Heart left ventricle (tissue), 16 donors: Measurements from ENCODE around the gene PGAP1. TPM values are rescaled to one million over a fixed set of nuclear protein-coding genes. Genes with fewer than 3 reads are reported as not detected.

Source experiments
- ATAC-seq, 4 donors: fragments of 200-7000 bp; cut with Tn5 transposase; one replicate each; pipeline ENCODE4 v1.9.1; 2020 to 2022; ENCODE audit warnings: moderate library complexity in 4 of 4, mild to moderate bottlenecking in 3 of 4, moderate number of reproducible peaks in 1 of 4
- DNase-seq, 5 donors: peaks; one replicate each; pipeline ENCODE4 v3.0.0-alpha.2; 2020
- H3K27ac ChIP-seq, 12 donors: fragments of 200-600 bp; sonication (generic) in 4 of 12; one replicate each; pipeline versions ENCODE4 v1.5.0 to v1.8.0; 2016 to 2022; ENCODE audit warnings: mild to moderate bottlenecking in 2 of 12
- H3K27me3 ChIP-seq, 9 donors: fragments of 200-600 bp; sonication (generic) in 2 of 9; one replicate each; pipeline versions ENCODE4 v1.5.1 to v1.8.0; 2016 to 2022; ENCODE audit warnings: mild to moderate bottlenecking in 3 of 9
- H3K36me3 ChIP-seq, 9 donors: fragments of 200-600 bp; sonication (generic) in 2 of 9; one replicate each; pipeline versions ENCODE4 v1.5.0 to v1.8.0; 2018 to 2022; ENCODE audit warnings: mild to moderate bottlenecking in 2 of 9
- H3K4me1 ChIP-seq, 12 donors: fragments of 200-600 bp; sonication (generic) in 4 of 12; one replicate each; pipeline versions ENCODE4 v1.5.0 to v1.8.0; 2016 to 2022; ENCODE audit warnings: mild to moderate bottlenecking in 3 of 12
- H3K4me3 ChIP-seq, 12 donors: fragments of 200-600 bp; sonication (generic) in 4 of 12; one replicate each; pipeline versions ENCODE4 v1.5.0 to v1.8.0; 2017 to 2022; ENCODE audit warnings: mild to moderate bottlenecking in 9 of 12, moderate library complexity in 4 of 12
- H3K9me3 ChIP-seq, 12 donors: fragments of 200-600 bp; sonication (generic) in 4 of 12; one replicate each; pipeline versions ENCODE4 v1.5.0 to v1.8.0; 2016 to 2022; ENCODE audit warnings: mild to moderate bottlenecking in 1 of 12
- POLR2A ChIP-seq, 2 donors: fragments of 450-650 bp; IDR thresholded peaks; one replicate each; pipeline ENCODE4 v1.6.1; 2017; ENCODE audit warnings: antibody characterized with exemption in 2 of 2, mild to moderate bottlenecking in 2 of 2, moderate library complexity in 2 of 2
- WGBS, 4 donors: extraction: QIAGEN DNeasy Blood & Tissue Kit in 2 of 4; methylation state at CpG; one replicate each; pipeline versions ENCODE4 v1.1.5 to v1.1.7; 2013 to 2018; 5-methylcytosine and 5-hydroxymethylcytosine counted together
- intact Hi-C, 10 donors: fragments of 100-400 bp; cut with DNase I; formaldehyde crosslinking; loops; one replicate each; pipeline versions ENCODE4 v1.11.1 to v1.14.2; 2022
- polyA plus RNA-seq, 2 donors: library from polyadenylated mRNA; stranded (reverse); fragments of 200-250 nt; gene quantifications; one replicate each; pipeline ENCODE4 v1.2.3, GENCODE V29; 2013
- total RNA-seq, 9 donors: library from RNA; depleted of rRNA in 2 of 9; stranded (reverse); fragments of >200 nt in 2 of 9; fragmentation: NEBNext Ultra II Directional in 3 of 9; extraction: Animal tissue kit (Norgen Biotek cat#: 25700) in 3 of 9; gene quantifications; one replicate each; pipeline versions ENCODE4 v1.1.0 to v1.2.4, GENCODE V29; 2016 to 2023
- TF ChIP-seq, protein P1 (sequence below), 12 donors: fragments of 200-600 bp; sonication (generic) in 4 of 12; IDR thresholded peaks; one replicate each; pipeline versions ENCODE4 v1.5.0 to v1.8.0; 2018 to 2022; ENCODE audit warnings: antibody characterized with exemption in 12 of 12, mild to moderate bottlenecking in 5 of 12
- donor health status: ischemic (EF 13 %, LVEDD 7.1; RV severe dilation, severe dysfunction).
- donor health status: healthy with polysubstance abuse.
- donor health status: DM: no; HTN: yes; CAD: no.
- donor health status: DM: no; HTN: no; CAD: no.
- donor health status: ischemic (EF 25% LVEDD 6.9; RV normal size, moderate dysfunction).
- donor health status: ischemic (EF 25% LVEDD 5.7; RV mildly dilated, moderate dysfunction).
- donor health status: healthy.
- donor health status: DM: yes; HTN: yes; CAD: no.
- donor health status: ischemic (EF 35%, LVEDD 5.7; RV mildly dilated, moderate dysfunction).
- donor health status: nonischemic (EF 11% LVEDD 7.7; RV severe dilation, severe dysfunction).
- donor health status: DM: yes; HTN: yes; CAD: no.
- donor health status: PGD.
- donor health status: ischemic (EF 29% LVEDD 5.4; RV normal size, mild dysfunction).
- donor health status: nonischemic (EF 23%, LVEDD 6.1; RV moderate dilation, normal function).

The PGAP1 gene
- total and polyA plus RNA-seq, 11 donors: 1.2 to 8.8 (median 5.2) TPM

GRCh38 chr2:196902828-196903227, 23.7 kb downstream of the PGAP1 start:
- H3K36me3 ChIP-seq: peaks cover 0 to 42% (median 17%) of the 10 kb centered on the region in 9 donors
- no peaks in the 10 kb centered on the region for H3K4me1 ChIP-seq
- TF ChIP-seq, protein P1, sequence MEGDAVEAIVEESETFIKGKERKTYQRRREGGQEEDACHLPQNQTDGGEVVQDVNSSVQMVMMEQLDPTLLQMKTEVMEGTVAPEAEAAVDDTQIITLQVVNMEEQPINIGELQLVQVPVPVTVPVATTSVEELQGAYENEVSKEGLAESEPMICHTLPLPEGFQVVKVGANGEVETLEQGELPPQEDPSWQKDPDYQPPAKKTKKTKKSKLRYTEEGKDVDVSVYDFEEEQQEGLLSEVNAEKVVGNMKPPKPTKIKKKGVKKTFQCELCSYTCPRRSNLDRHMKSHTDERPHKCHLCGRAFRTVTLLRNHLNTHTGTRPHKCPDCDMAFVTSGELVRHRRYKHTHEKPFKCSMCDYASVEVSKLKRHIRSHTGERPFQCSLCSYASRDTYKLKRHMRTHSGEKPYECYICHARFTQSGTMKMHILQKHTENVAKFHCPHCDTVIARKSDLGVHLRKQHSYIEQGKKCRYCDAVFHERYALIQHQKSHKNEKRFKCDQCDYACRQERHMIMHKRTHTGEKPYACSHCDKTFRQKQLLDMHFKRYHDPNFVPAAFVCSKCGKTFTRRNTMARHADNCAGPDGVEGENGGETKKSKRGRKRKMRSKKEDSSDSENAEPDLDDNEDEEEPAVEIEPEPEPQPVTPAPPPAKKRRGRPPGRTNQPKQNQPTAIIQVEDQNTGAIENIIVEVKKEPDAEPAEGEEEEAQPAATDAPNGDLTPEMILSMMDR (IDR thresholded peaks at IDR 0.05): no peak
- no peak for TF ChIP-seq POLR2A (IDR thresholded peaks at IDR 0.05)
- no peaks in the 10 kb centered on the region for H3K27me3 ChIP-seq
- 91 to 98% (median 94%) methylated on average over 3 of the region's 3 CpGs for WGBS, 4 donors
- no peak for ATAC-seq
- no peaks in the 10 kb centered on the region for H3K9me3 ChIP-seq
- no peak for DNase-seq
- no peak overlapping the region for H3K4me3 ChIP-seq
- intact Hi-C loops: no loop called here
- H3K27ac ChIP-seq: no peak overlapping the region

DNA sequence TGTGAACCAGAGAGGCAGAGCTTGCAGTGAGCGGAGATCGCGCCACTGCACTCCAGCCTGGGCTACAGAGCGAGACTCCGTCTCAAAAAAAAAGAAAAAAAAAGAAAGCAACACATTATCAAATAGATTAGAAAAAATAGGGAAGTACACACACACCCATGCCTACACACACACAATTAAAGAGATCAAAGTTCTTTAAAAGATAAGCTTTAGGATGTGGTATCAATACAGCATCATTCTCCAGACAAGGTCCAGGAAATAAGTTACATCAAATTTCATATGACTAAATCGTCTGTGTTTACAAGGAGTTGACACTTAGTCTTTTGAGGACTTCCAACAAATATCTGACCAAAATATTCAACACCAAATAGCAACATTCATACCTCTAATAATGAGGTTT, 25.7 kb downstream of the PGAP1 start:
- WGBS, 4 donors: 94 to 97% (median 96%) methylated on average over 6 of the region's 6 CpGs

GRCh38 chr2:196899976-196900375, 26.5 kb downstream of the PGAP1 start:
- H3K36me3 ChIP-seq: peaks cover 0 to 71% (median 24%) of the 10 kb centered on the region in 9 donors
- H3K4me3 ChIP-seq: no peak overlapping the region
- 89 to 98% (median 91%) methylated on average over 3 of the region's 3 CpGs for WGBS, 4 donors
- no peaks in the 10 kb centered on the region for H3K27me3 ChIP-seq
- H3K9me3 ChIP-seq: no peaks in the 10 kb centered on the region
- TF ChIP-seq, protein P1 (IDR thresholded peaks at IDR 0.05): no peak
- no peak for TF ChIP-seq POLR2A (IDR thresholded peaks at IDR 0.05)
- ATAC-seq (no peak), DNase-seq (no peak)
- H3K4me1 ChIP-seq: no peaks in the 10 kb centered on the region
- H3K27ac ChIP-seq: no peak overlapping the region
- intact Hi-C loops: no loop called here

More for the DNA sequence above, 25.7 kb downstream of the PGAP1 start:
- H3K36me3 ChIP-seq: peaks cover 0 to 62% (median 24%) of the 10 kb centered on the region in 9 donors
- no peak for ATAC-seq
- TF ChIP-seq, protein P1 (IDR thresholded peaks at IDR 0.05): no peak
- TF ChIP-seq POLR2A (IDR thresholded peaks at IDR 0.05): no peak
- no peaks in the 10 kb centered on the region for H3K9me3 ChIP-seq
- H3K27ac ChIP-seq: no peak overlapping the region
- intact Hi-C loops: no loop called here
- DNase-seq: no peak
- no peaks in the 10 kb centered on the region for H3K27me3 ChIP-seq
- H3K4me1 ChIP-seq: no peaks in the 10 kb centered on the region
- H3K4me3 ChIP-seq: no peak overlapping the region

DNA sequence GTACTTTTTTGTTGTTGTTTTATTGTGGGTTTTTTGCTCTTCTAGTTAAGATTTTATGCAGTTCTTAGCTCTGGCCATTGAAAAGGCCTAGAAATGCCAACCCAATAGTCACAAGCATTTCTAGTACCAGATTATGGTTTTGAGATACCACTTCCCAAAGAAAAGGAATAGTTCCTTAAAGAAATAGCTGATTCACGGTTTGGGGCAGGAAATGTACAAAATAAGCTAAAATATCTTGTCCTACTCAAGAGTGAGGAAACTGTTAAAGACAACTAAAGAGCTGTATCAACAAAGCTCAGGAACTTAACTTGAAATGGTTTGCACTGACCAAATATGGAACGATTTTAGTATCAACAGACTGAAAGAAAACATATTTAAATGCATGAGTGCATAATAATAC, 35.4 kb downstream of the PGAP1 start:
- ATAC-seq: no peak

DNA sequence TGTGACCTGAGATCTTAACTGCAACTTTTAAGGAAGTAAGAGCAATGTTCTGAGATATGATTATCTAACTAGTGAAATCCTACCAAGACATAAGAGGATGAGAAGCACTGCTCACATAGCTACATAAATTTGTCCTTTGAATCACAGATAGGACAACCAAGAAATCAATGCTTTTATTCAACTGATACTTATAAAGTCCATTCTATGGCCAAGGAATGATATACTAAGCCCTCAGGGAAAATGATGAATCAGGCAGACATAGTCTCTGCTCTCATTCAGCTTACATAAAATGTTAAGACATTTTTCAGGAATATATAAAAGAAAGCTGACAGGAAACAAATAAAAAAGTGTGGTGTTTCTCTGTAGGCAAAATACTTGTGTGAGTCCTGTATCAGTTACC, 39.1 kb downstream of the PGAP1 start:
- Histone ChIP-seq H3K27ac (no peak overlapping the region), H3K27me3 (no peaks in the 10 kb centered on the region), H3K4me1 (no peaks in the 10 kb centered on the region), H3K36me3 (peaks cover 0 to 86% (median 31%) of the 10 kb centered on the region in 9 donors), H3K9me3 (no peaks in the 10 kb centered on the region), H3K4me3 (no peak overlapping the region)
- intact Hi-C loops: no loop called here
- no peak for DNase-seq
- no peak for ATAC-seq
- TF ChIP-seq, protein P1 (IDR thresholded peaks at IDR 0.05): no peak
- no peak for TF ChIP-seq POLR2A (IDR thresholded peaks at IDR 0.05)

More for the DNA sequence above, 35.4 kb downstream of the PGAP1 start:
- DNase-seq: no peak
- intact Hi-C loops: no loop called here
- Histone ChIP-seq H3K9me3 (no peaks in the 10 kb centered on the region), H3K27ac (peak overlapping the region in 1 of 12 donors; percentile 48), H3K36me3 (peaks cover 0 to 79% (median 13%) of the 10 kb centered on the region in 9 donors), H3K4me3 (no peak overlapping the region), H3K27me3 (no peaks in the 10 kb centered on the region), H3K4me1 (no peaks in the 10 kb centered on the region)
- WGBS, 4 donors: 72 to 85% (median 77%) methylated on average over 2 of the region's 2 CpGs
- no peak for TF ChIP-seq POLR2A (IDR thresholded peaks at IDR 0.05)
